NCI-H510A treated with DMSO at 0.1 percent for 48 hours (cell line): ENCODE data around the gene PTPRZ1.
A peak's percentile ranks its signal among the peaks of the same experiment; 100 is the strongest.

Source experiments
- DNase-seq: peaks from one replicate; lab custom pipeline; 2025; lab: John Stamatoyannopoulos, UW

Gene PTPRZ1

GRCh38 chr7:122054393-122054792 lies 181.4 kb downstream of the PTPRZ1 start:
- peak; percentile 2 for DNase-seq

- DNase-seq = no peak
These were observed 182.1 kb downstream of the PTPRZ1 start for GRCh38 chr7:122055073-122055472.

GRCh38 chr7:122056977-122057376 lies 184.0 kb downstream of the PTPRZ1 start:
- DNase-seq = no peak

DNA sequence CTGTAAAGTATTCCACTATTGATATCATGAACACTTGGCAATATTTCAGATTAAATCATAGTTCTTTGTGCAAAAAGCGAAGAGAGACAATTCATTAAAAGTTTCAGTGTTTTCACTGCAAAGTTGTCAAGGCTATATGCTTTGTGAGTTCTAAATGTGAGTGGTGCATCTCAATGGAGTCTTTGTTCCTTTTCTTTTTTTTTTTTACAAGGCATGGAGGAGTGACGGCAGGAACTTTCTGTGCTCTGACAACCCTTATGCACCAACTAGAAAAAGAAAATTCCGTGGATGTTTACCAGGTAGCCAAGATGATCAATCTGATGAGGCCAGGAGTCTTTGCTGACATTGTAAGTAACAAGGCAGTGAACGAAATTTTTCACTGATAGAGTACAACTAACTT lies 186.6 kb downstream of the PTPRZ1 start:
- DNase-seq = no peak

GRCh38 chr7:122063146-122063545 lies 190.2 kb downstream of the PTPRZ1 start:
- DNase-seq = no peak

- no peak for DNase-seq
These were observed 192.0 kb downstream of the PTPRZ1 start for GRCh38 chr7:122064971-122065370.

DNA sequence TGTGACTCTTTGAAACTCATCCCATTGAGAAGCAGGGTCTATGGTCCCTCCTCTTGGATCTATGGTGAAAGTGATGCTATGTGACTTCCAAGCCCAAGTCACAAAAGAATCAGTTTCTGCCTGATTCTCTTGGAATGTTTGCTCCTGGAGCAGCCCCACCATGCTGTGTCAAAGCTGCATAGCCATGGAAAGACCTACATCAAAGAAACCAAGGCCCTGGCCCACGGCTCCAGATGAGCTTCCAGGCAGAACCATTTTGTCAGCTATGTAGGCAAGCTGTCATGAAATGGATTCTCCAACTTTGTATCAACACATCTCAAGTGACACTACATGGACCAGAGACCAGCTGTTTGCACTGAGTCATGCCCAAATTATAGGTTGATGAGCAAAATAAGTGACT lies 194.1 kb downstream of the PTPRZ1 start:
- DNase-seq = no peak

- DNase-seq = no peak
These were observed 195.1 kb downstream of the PTPRZ1 start for GRCh38 chr7:122068046-122068445.

- no peak for DNase-seq
These were observed 196.0 kb downstream of the PTPRZ1 start for GRCh38 chr7:122068999-122069398.

DNA sequence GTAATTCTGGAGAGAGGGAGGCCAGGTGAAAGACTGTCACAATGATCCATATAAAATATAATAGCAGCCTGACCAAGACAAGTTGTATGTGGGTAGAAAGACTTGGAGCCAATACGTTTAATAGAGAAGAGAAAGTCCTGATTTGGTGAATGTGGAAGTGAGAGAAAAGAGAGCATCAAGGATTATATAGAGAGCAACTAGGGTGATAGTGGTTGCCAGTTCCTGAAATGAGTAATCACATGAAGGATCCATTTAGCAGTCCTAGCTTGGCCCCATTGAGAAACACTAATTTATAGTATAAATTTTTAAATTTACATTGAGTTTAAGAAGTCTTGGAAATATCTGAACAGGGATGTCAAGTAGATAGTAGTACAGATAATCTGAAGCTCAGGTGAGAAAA lies 197.1 kb downstream of the PTPRZ1 start:
- DNase-seq = no peak

DNA sequence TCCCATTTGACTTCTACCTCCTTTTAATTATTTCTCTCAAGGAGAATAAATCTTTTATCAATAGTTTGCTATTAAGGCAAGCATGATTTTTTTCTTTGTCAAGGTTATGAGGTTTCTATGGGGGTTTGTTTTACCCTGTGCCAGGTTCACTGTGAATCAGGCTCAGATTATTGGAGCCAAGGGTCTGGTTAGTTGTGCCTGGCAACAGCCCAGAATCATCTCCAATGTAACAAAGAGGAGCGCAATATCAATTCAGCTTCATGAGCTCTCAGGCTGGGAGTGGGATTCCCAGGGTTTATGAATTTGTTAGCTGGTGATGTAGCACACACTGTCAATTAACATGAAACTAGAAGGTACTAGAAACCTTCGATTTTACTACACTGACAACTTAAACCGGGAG lies 197.9 kb downstream of the PTPRZ1 start:
- DNase-seq = no peak

DNA sequence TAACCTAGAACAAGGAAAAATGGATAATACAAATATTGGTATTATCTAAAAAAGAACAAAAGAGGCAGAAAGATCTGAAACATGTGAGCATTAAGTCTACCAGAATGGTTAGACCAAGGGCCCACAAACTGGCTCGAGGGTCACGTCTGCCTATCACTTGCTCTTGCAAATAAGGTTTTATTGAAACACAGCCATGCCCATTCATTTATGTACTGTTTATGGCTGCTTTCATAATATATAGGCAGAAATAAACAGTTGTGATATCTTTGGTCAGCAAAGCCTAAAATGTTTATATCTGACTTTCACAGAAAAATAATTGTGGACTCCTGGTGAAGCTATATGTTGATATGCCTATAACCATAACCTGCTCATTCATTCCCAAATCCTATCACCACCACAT lies 199.3 kb downstream of the PTPRZ1 start:
- no peak for DNase-seq

DNA sequence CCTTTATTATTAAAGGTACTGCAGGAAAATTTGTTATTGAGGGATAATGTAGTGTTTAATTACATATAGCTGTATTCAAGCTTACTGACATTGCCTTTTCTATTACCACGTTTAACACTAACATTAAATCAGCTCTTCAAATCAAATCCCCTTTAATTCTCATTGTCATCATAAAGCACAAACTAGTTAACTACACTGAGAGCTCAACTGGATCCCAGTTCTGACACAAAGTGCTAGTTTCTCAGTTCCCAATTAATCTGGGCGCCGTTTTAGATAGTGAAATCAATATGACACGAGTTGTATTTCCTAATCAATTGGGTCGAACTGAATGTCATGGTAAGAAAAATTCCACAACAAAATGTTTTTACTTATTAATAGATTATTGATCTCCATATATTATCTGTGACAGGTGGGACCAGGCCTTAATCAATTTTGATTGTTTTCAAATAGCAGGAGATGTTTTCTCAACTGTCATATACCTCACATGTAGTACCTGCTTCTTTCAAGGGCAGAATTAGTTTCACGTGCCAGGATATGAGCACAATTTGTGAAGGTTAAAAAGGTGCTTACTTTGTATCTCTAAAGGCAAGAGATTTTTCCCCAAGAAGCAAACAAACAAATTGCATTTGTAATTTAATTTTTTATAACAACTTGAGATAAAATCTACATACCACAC lies 200.1 kb downstream of the PTPRZ1 start:
- no peak for DNase-seq

DNA sequence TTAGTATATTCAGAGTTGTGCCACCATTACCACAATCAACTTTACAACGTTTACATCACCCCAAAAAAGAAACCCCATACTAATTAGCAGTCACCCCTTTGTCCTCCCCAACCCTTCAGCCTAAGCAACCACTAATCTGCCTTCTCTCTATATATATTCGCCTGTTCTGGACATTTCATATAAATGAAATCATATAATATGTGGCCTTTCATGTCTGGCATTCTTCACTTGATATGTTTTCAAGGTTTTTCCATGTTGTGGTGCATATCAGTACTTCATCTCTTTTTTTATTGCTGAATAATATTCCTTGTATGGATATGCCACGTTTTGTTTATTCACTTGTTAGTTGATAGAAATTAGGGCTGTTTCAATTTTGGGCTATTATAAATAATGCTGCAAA lies 200.7 kb downstream of the PTPRZ1 start:
- no peak for DNase-seq

DNA sequence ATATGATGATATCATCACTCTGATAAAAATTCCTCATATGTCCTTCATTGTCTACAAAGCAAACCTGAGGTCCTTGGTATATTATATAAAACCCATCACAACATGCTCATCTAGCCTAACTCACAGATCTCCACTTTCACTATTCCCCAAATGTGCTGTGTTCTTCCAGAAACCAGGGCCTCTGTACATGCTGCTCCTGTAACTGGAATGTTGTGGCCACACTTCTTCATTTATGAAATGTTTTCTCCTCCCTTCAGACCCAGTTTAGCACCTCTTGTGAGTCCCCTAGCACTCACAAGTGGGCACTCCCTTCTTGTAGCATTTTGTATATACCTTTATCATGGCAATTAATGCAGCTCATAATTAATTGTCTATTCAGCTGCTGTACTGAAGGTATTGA lies 209.2 kb downstream of the PTPRZ1 start:
- no peak for DNase-seq

DNA sequence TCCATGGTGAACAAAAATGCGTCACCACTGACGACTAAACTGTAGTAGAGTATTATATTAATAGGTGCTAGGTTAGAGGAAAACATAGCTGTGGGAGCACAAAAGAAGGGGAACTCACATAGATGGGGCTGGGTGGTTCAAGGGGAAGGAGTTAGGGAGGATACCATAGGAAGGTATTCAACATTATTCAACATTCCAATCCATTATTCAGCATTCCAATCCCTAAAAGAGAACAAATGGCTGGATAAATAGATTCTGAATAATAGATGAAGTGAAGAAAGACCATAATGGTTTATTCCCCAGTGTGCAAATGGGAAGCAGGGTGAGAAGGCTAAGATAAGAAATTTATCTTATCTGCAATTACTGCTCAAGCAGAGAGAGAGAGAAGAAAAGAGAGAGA lies 209.7 kb downstream of the PTPRZ1 start:
- no peak for DNase-seq

- DNase-seq = peak; percentile 32
These were observed 220.2 kb downstream of the PTPRZ1 start for GRCh38 chr7:122092964-122093797.

GRCh38 chr7:122094549-122094948 lies 221.6 kb downstream of the PTPRZ1 start:
- DNase-seq = no peak

- no peak for DNase-seq
These were observed 222.7 kb downstream of the PTPRZ1 start for GRCh38 chr7:122095642-122096041.

- DNase-seq = no peak
These were observed 227.1 kb downstream of the PTPRZ1 start for GRCh38 chr7:122100021-122100420.

DNA sequence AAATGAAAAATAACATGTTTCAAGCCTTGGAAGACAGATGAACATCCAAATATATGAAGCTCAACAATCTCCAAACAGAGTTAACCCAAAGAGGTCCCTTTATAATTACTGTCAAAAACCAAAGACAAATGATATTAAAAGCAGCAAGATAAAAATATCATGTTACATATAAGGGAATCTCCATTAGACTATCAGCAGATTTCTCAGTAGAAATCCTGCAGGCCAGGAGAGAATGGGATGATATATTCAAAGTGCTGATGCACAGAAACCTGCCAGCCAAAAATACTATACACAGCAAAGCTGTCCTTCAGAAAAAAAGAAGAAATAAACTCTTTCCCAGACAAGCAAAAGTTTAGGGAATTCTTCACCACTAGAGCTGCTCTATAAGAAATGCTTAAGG lies 230.1 kb downstream of the PTPRZ1 start:
- DNase-seq = no peak
